Measurements from ENCODE around the gene EGFLAM. TPM values are rescaled to one million over a fixed set of nuclear protein-coding genes. Genes with fewer than 3 reads are reported as not detected.

Gene EGFLAM
- total and polyA plus RNA-seq, 2 experiments from 2014 or later = 0.24 to 1.9 TPM

- no peak for TF ChIP-seq REST (IDR thresholded peaks at IDR 0.05; ENCODE audit: unreplicated experiment)
- no peak for TF ChIP-seq ETS1 (IDR thresholded peaks at IDR 0.05)
- TF ChIP-seq STAT1 (IDR thresholded peaks at IDR 0.05; ENCODE audit: unreplicated experiment) = no peak
- TF ChIP-seq CREB1 (CRISPR knock-in tag; IDR thresholded peaks at IDR 0.05; ENCODE audit: low read depth) = no peak
- TF ChIP-seq JUNB (IDR thresholded peaks at IDR 0.05; ENCODE audit: unreplicated experiment) = no peak
Measured at GRCh38 chr5:38346593-38346992, 88.2 kb downstream of the EGFLAM start (continued).

GRCh38 chr5:38347040-38347763, 88.8 kb downstream of the EGFLAM start:
- Histone ChIP-seq H3K36me3 (ENCODE audit: insufficient read depth) (no peaks in the 10 kb centered on the region), H3K27ac (ENCODE audit: low read depth) (no peak overlapping the region), H3K79me2 (replicated peaks; ENCODE audit: insufficient read depth) (no peaks in the 10 kb centered on the region), H3F3A (replicated peaks; ENCODE audit: low read depth) (no peaks in the 10 kb centered on the region), H3K4me1 (ENCODE audit: insufficient read depth) (no peaks in the 10 kb centered on the region), H2AFZ (no peak overlapping the region), H3K27me3 (ENCODE audit: insufficient read depth) (no peaks in the 10 kb centered on the region), H3K4me3 (no peak overlapping the region), H4K20me1 (replicated peaks; ENCODE audit: insufficient read depth) (no peaks in the 10 kb centered on the region), H3K4me2 (no peak overlapping the region), H3K9me2 (ENCODE audit: insufficient read depth) (peaks cover 17% of the 10 kb centered on the region)
- TF ChIP-seq POLR2AphosphoS5 (IDR thresholded peaks at IDR 0.05; ENCODE audit: low read depth) (no peak), CTCF (conservative IDR thresholded peaks at IDR 0.05; ENCODE audit: low read depth in 2 of 2) (no peak), ZNF462 (CRISPR knock-in tag; IDR thresholded peaks at IDR 0.05) (no peak), EZH2phosphoT487 (IDR thresholded peaks at IDR 0.05; ENCODE audit: unreplicated experiment) (no peak), NANOG (IDR thresholded peaks at IDR 0.05; ENCODE audit: borderline replicate concordance) (no peak), ETS1 (IDR thresholded peaks at IDR 0.05) (no peak), STAT1 (IDR thresholded peaks at IDR 0.05; ENCODE audit: unreplicated experiment) (no peak)
- Mint-ChIP-seq H3K4me3 (no peak overlapping the region), H3K27me3 (ENCODE audit: insufficient read depth, low read depth, poor library complexity) (peaks cover 2% of the 10 kb centered on the region), H3K4me1 (no peaks in the 10 kb centered on the region), H3K27ac (no peak overlapping the region), H3K36me3 (ENCODE audit: low read depth) (no peaks in the 10 kb centered on the region), H3K9me3 (no peaks in the 10 kb centered on the region)
- DNase-seq (ENCODE audit: low spot score) (no peak), ATAC-seq (no peak)

All from GM23338 (cell line).